Measurements from ENCODE around the gene SLC25A48. TPM values are rescaled to one million over a fixed set of nuclear protein-coding genes. Genes with fewer than 3 reads are reported as not detected.
"Not testable (repeated sequence)": the region's sequence is repeated elsewhere in the genome, so short reads cannot be mapped to it uniquely, and the experiment has no call there.

SLC25A48 gene
- total RNA-seq, 1 experiment from 2014 or later: not detected

GRCh38 chr5:135833961-135834638, 363 bp upstream of the SLC25A48 start:
- ChIA-PET POLR2A (interaction anchor here (0.5 kb wide), 1 partner anchor 15 kb away, joined by 3 read pairs; no protein-coding TSS in a partner anchor), CTCF (interaction anchor here (0.5 to 1.2 kb wide), 2 partner anchors 273 to 359 kb away, joined by 4 read pairs; partner anchors contain the start of gene SMIM32)
- DNase-seq (ENCODE audit: low read depth, low spot score) (no peak), ATAC-seq (peak; percentile 59)
- Histone ChIP-seq H3K36me3 (ENCODE audit: control insufficient read depth, insufficient read depth, low read length) (no peaks in the 10 kb centered on the region), H3K4me1 (ENCODE audit: control insufficient read depth, insufficient read depth, low read length) (0 out of 2 replicates have a peak, but pooled peaks cover 3% of the 10 kb centered on the region), H3K27me3 (ENCODE audit: control insufficient read depth, insufficient read depth, low read length) (peaks cover 35% of the 10 kb centered on the region), H3K9me3 (ENCODE audit: control insufficient read depth, insufficient read depth, low read depth, low read length) (no peaks in the 10 kb centered on the region), H3K4me3 (ENCODE audit: low read depth in 2 of 2, low read length in 2 of 2) (peak overlapping the region; percentile 33 to 54), H3K27ac (ENCODE audit: low read length) (no peak overlapping the region)
- intact Hi-C loops (cut with micrococcal nuclease; ENCODE audit: unreplicated experiment): loop anchor here (5.0 kb wide), 1 partner anchor 92 kb away; no protein-coding TSS in a partner anchor
- TF ChIP-seq TCF7L2 (IDR thresholded peaks at IDR 0.05; ENCODE audit: low read depth, low read length) (no peak), REST (IDR thresholded peaks at IDR 0.05; ENCODE audit: insufficient read depth in 1 of 2, low read depth in 2 of 2, low read length in 1 of 2) (no peak), POLR2AphosphoS5 (IDR thresholded peaks at IDR 0.05; ENCODE audit: low read depth, low read length) (no peak), CTCF (IDR thresholded peaks at IDR 0.05) (no peak), SIN3A (IDR thresholded peaks at IDR 0.05; ENCODE audit: borderline replicate concordance, insufficient read depth, low read depth, low read length) (no peak)
- in situ Hi-C loops (cut with HindIII; ENCODE audit: low pct_unique_long_range_greater_than_20kb, low sequenced_read_pairs): loop anchor here (25.0 kb wide), 1 partner anchor 372 kb away; the partner anchor contains the start of gene TIFAB
- no TSS peak for BruUV-seq (replicated peaks)

GRCh38 chr5:135835766-135836165, 1.3 kb downstream of the SLC25A48 start:
- Histone ChIP-seq H3K27me3 (ENCODE audit: control insufficient read depth, insufficient read depth, low read length) (peaks cover 32% of the 10 kb centered on the region), H3K4me1 (ENCODE audit: control insufficient read depth, insufficient read depth, low read length) (0 out of 2 replicates have a peak, but pooled peaks cover 3% of the 10 kb centered on the region), H3K36me3 (ENCODE audit: control insufficient read depth, insufficient read depth, low read length) (no peaks in the 10 kb centered on the region), H3K9me3 (ENCODE audit: control insufficient read depth, insufficient read depth, low read depth, low read length) (no peaks in the 10 kb centered on the region), H3K4me3 (ENCODE audit: low read depth in 2 of 2, low read length in 2 of 2) (no peak overlapping the region), H3K27ac (ENCODE audit: low read length) (no peak overlapping the region)
- ChIA-PET CTCF (interaction anchor here (0.7 kb wide), 2 partner anchors 266 to 273 kb away, joined by 5 to 15 read pairs; no protein-coding TSS in a partner anchor), POLR2A (no interaction called here)
- in situ Hi-C loops (cut with HindIII; ENCODE audit: low pct_unique_long_range_greater_than_20kb, low sequenced_read_pairs): loop anchor here (25.0 kb wide), 1 partner anchor 373 kb away; the partner anchor contains the start of gene TIFAB
- TF ChIP-seq POLR2AphosphoS5 (IDR thresholded peaks at IDR 0.05; ENCODE audit: low read depth, low read length): no peak
- TF ChIP-seq REST (IDR thresholded peaks at IDR 0.05; ENCODE audit: insufficient read depth in 1 of 2, low read depth in 2 of 2, low read length in 1 of 2): no peak
- no peak for TF ChIP-seq TCF7L2 (IDR thresholded peaks at IDR 0.05; ENCODE audit: low read depth, low read length)
- no peak for TF ChIP-seq SIN3A (IDR thresholded peaks at IDR 0.05; ENCODE audit: borderline replicate concordance, insufficient read depth, low read depth, low read length)
- TF ChIP-seq CTCF (IDR thresholded peaks at IDR 0.05): no peak
- ATAC-seq (no peak), DNase-seq (ENCODE audit: low read depth, low spot score) (no peak)
- BruUV-seq (replicated peaks): no TSS peak
- intact Hi-C loops (cut with micrococcal nuclease; ENCODE audit: unreplicated experiment): no loop called here

GRCh38 chr5:135838395-135838794, 3.9 kb downstream of the SLC25A48 start:
- peaks cover 31% of the 10 kb centered on the region for H3K27me3 ChIP-seq (ENCODE audit: control insufficient read depth, insufficient read depth, low read length)
- intact Hi-C loops (cut with micrococcal nuclease; ENCODE audit: unreplicated experiment); DNase-seq (ENCODE audit: low read depth, low spot score); BruUV-seq (replicated peaks); ATAC-seq; H3K36me3 ChIP-seq (ENCODE audit: control insufficient read depth, insufficient read depth, low read length); H3K4me1 ChIP-seq (ENCODE audit: control insufficient read depth, insufficient read depth, low read length); POLR2A ChIA-PET; CTCF ChIA-PET; H3K27ac ChIP-seq (ENCODE audit: low read length); H3K9me3 ChIP-seq (ENCODE audit: control insufficient read depth, insufficient read depth, low read depth, low read length); H3K4me3 ChIP-seq (ENCODE audit: low read depth in 2 of 2, low read length in 2 of 2): not testable (repeated sequence)
- in situ Hi-C loops (cut with HindIII; ENCODE audit: low pct_unique_long_range_greater_than_20kb, low sequenced_read_pairs): loop anchor here (25.0 kb wide), 1 partner anchor 376 kb away; the partner anchor contains the start of gene TIFAB
